ENCODE data around the gene NR2C2AP.

The NR2C2AP gene

GRCh38 chr19:19239675-19240074, 36.5 kb upstream of the NR2C2AP start:
- Histone ChIP-seq H4K20me1 (ENCODE audit: insufficient read depth, low read length) (no peaks in the 10 kb centered on the region), H3K9me2 (ENCODE audit: low read depth, low read length) (no peaks in the 10 kb centered on the region), H3K9ac (ENCODE audit: low read length) (no peak overlapping the region), H3K4me1 (ENCODE audit: insufficient read depth, low read length, severe bottlenecking) (no peaks in the 10 kb centered on the region), H3K27ac (ENCODE audit: low read depth, low read length, poor library complexity, severe bottlenecking) (no peak overlapping the region), H3K79me2 (ENCODE audit: insufficient read depth, low read length) (no peaks in the 10 kb centered on the region), H2AFZ (ENCODE audit: low read length) (no peak overlapping the region), H3K4me2 (ENCODE audit: low read length) (no peak overlapping the region), H3K4me3 (ENCODE audit: low read depth, low read length, poor library complexity, severe bottlenecking) (no peak overlapping the region), H3K27me3 (ENCODE audit: insufficient read depth, low read length) (no peaks in the 10 kb centered on the region; the same call in 1 of the 2 replicates), H3K36me3 (ENCODE audit: insufficient read depth, low read length) (no peaks in the 10 kb centered on the region; the same call in 1 of the 2 replicates), H3F3A (ENCODE audit: insufficient read depth, low read length) (no peaks in the 10 kb centered on the region), H3K9me3 (ENCODE audit: low read length) (peaks cover 4% of the 10 kb centered on the region)
- TF ChIP-seq, protein P1, sequence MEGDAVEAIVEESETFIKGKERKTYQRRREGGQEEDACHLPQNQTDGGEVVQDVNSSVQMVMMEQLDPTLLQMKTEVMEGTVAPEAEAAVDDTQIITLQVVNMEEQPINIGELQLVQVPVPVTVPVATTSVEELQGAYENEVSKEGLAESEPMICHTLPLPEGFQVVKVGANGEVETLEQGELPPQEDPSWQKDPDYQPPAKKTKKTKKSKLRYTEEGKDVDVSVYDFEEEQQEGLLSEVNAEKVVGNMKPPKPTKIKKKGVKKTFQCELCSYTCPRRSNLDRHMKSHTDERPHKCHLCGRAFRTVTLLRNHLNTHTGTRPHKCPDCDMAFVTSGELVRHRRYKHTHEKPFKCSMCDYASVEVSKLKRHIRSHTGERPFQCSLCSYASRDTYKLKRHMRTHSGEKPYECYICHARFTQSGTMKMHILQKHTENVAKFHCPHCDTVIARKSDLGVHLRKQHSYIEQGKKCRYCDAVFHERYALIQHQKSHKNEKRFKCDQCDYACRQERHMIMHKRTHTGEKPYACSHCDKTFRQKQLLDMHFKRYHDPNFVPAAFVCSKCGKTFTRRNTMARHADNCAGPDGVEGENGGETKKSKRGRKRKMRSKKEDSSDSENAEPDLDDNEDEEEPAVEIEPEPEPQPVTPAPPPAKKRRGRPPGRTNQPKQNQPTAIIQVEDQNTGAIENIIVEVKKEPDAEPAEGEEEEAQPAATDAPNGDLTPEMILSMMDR (IDR thresholded peaks at IDR 0.05; ENCODE audit: low read length): no peak
- no peak for TF ChIP-seq EZH2 (IDR thresholded peaks at IDR 0.05; ENCODE audit: borderline replicate concordance, low read length)

GRCh38 chr19:19238126-19238894, 35.1 kb upstream of the NR2C2AP start:
- Histone ChIP-seq H3K9me3 (ENCODE audit: low read length) (peaks cover 14% of the 10 kb centered on the region), H3K4me1 (ENCODE audit: insufficient read depth, low read length, severe bottlenecking) (no peaks in the 10 kb centered on the region), H2AFZ (ENCODE audit: low read length) (no peak overlapping the region), H3K4me2 (ENCODE audit: low read length) (no peak overlapping the region), H3K79me2 (ENCODE audit: insufficient read depth, low read length) (no peaks in the 10 kb centered on the region), H3K9me2 (ENCODE audit: low read depth, low read length) (no peaks in the 10 kb centered on the region), H4K20me1 (ENCODE audit: insufficient read depth, low read length) (no peaks in the 10 kb centered on the region), H3K27ac (ENCODE audit: low read depth, low read length, poor library complexity, severe bottlenecking) (no peak overlapping the region), H3K4me3 (ENCODE audit: low read depth, low read length, poor library complexity, severe bottlenecking) (no peak overlapping the region), H3F3A (ENCODE audit: insufficient read depth, low read length) (no peaks in the 10 kb centered on the region), H3K36me3 (ENCODE audit: insufficient read depth, low read length) (no peaks in the 10 kb centered on the region; the same call in 1 of the 2 replicates), H3K9ac (ENCODE audit: low read length) (no peak overlapping the region), H3K27me3 (ENCODE audit: insufficient read depth, low read length) (no peaks in the 10 kb centered on the region; the same call in 1 of the 2 replicates)
- TF ChIP-seq, protein P1 (IDR thresholded peaks at IDR 0.05; ENCODE audit: low read length): no peak
- no peak for TF ChIP-seq EZH2 (IDR thresholded peaks at IDR 0.05; ENCODE audit: borderline replicate concordance, low read length)

DNA sequence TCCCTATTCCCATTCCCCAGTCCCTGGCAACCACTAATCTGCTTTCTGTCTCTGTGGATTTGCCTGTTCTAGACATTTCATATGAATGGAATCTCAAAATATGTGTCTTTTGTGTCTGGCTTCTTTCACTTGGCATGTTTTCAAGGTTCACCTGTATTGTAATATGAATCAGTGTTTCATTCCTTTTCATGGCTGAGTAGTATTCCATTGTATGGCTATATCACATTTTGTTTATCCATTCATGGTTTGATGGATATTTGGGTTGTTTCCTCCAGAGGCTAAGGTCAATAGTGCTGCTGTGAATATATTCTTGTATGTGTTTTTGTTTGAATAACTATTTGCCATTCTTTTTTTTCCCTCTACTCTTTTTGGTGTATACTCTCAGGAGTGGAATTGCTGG, 33.0 kb upstream of the NR2C2AP start:
- Histone ChIP-seq H3K27ac (ENCODE audit: low read depth, low read length, poor library complexity, severe bottlenecking) (no peak overlapping the region), H3K9me2 (ENCODE audit: low read depth, low read length) (no peaks in the 10 kb centered on the region), H3F3A (ENCODE audit: insufficient read depth, low read length) (no peaks in the 10 kb centered on the region), H3K9ac (ENCODE audit: low read length) (no peak overlapping the region), H3K79me2 (ENCODE audit: insufficient read depth, low read length) (no peaks in the 10 kb centered on the region), H3K4me2 (ENCODE audit: low read length) (no peak overlapping the region), H2AFZ (ENCODE audit: low read length) (no peak overlapping the region), H3K27me3 (ENCODE audit: insufficient read depth, low read length) (peaks cover 4% of the 10 kb centered on the region; the same call in 1 of the 2 replicates), H3K36me3 (ENCODE audit: insufficient read depth, low read length) (no peaks in the 10 kb centered on the region; the same call in 1 of the 2 replicates), H3K9me3 (ENCODE audit: low read length) (peaks cover 14% of the 10 kb centered on the region), H3K4me3 (ENCODE audit: low read depth, low read length, poor library complexity, severe bottlenecking) (no peak overlapping the region), H4K20me1 (ENCODE audit: insufficient read depth, low read length) (no peaks in the 10 kb centered on the region), H3K4me1 (ENCODE audit: insufficient read depth, low read length, severe bottlenecking) (no peaks in the 10 kb centered on the region)
- TF ChIP-seq, protein P1 (IDR thresholded peaks at IDR 0.05; ENCODE audit: low read length): no peak
- TF ChIP-seq EZH2 (IDR thresholded peaks at IDR 0.05; ENCODE audit: borderline replicate concordance, low read length): no peak
